Urinary bladder (tissue), 4 donors: ENCODE measurements around the gene LTC4S. TPM values are rescaled to one million over a fixed set of nuclear protein-coding genes. Genes with fewer than 3 reads are reported as not detected.

ENCODE experiments used
- DNase-seq: peaks from one replicate; pipeline ENCODE4 v3.0.0-alpha.2; 2015; ENCODE audit errors: extremely low spot score
- H3K27ac ChIP-seq: one replicate; pipeline ENCODE4 v1.5.1; 2013; ENCODE audit warnings: low read depth, mild to moderate bottlenecking, moderate library complexity
- H3K36me3 ChIP-seq: one replicate; pipeline ENCODE4 v1.6.1; 2013; ENCODE audit warnings: mild to moderate bottlenecking, moderate library complexity; ENCODE audit not compliant: insufficient read depth
- H3K4me1 ChIP-seq: one replicate; pipeline ENCODE4 v1.6.1; 2013; ENCODE audit warnings: mild to moderate bottlenecking, moderate library complexity; ENCODE audit not compliant: insufficient read depth
- H3K4me3 ChIP-seq: one replicate; pipeline ENCODE4 v1.5.1; 2013; ENCODE audit warnings: low read depth, low read length
- WGBS: extraction: QIAGEN DNeasy Blood & Tissue Kit; methylation state at CpG from one replicate; pipeline ENCODE4 v1.1.7; 2013; 5-methylcytosine and 5-hydroxymethylcytosine counted together
- polyA plus RNA-seq: library from polyadenylated mRNA; stranded (reverse); fragments of 200-250 nt; gene quantifications from one replicate; pipeline ENCODE4 v1.2.3, GENCODE V29; 2013
- total RNA-seq: library from RNA; depleted of rRNA; stranded (reverse); fragments of >200 nt; gene quantifications from one replicate; pipeline ENCODE4 v1.2.3, GENCODE V29; 2014
- donor health status: healthy with polysubstance abuse.
- donor health status: healthy.

The LTC4S gene
- total and polyA plus RNA-seq, 2 donors, result 1.8 to 12.8 TPM

- 13% methylated on average over 53 of the region's 53 CpGs for WGBS
- no peak for DNase-seq
- H3K27ac ChIP-seq, result peak overlapping the region; percentile 66
- H3K4me1 ChIP-seq, result no peaks in the 10 kb centered on the region
- peak overlapping the region; percentile 51 for H3K4me3 ChIP-seq
- no peaks in the 10 kb centered on the region for H3K36me3 ChIP-seq
These were observed 1.5 kb downstream of the LTC4S start for GRCh38 chr5:179795049-179795862.

GRCh38 chr5:179795863-179796833 lies 2.4 kb downstream of the LTC4S start:
- H3K4me1 ChIP-seq, result no peaks in the 10 kb centered on the region
- no peak for DNase-seq
- H3K4me3 ChIP-seq, result peak overlapping the region; percentile 51
- WGBS, result 2% methylated on average over 113 of the region's 113 CpGs
- H3K27ac ChIP-seq, result peak overlapping the region; percentile 84
- no peaks in the 10 kb centered on the region for H3K36me3 ChIP-seq

GRCh38 chr5:179796877-179797608 lies 3.3 kb downstream of the LTC4S start:
- Histone ChIP-seq H3K36me3 (no peaks in the 10 kb centered on the region), H3K27ac (peak overlapping the region; percentile 84), H3K4me3 (no peak overlapping the region), H3K4me1 (no peaks in the 10 kb centered on the region)
- DNase-seq, result no peak
- WGBS, result 87% methylated on average over 21 of the region's 21 CpGs

GRCh38 chr5:179797741-179798140 lies 4.0 kb downstream of the LTC4S start:
- 95% methylated on average over 30 of the region's 30 CpGs for WGBS
- Histone ChIP-seq H3K4me1 (no peaks in the 10 kb centered on the region), H3K36me3 (no peaks in the 10 kb centered on the region), H3K4me3 (no peak overlapping the region), H3K27ac (no peak overlapping the region)
- no peak for DNase-seq

- Histone ChIP-seq H3K36me3 (no peaks in the 10 kb centered on the region), H3K4me1 (no peaks in the 10 kb centered on the region)
These were observed 4.5 kb downstream of the LTC4S start for GRCh38 chr5:179798144-179798770.

GRCh38 chr5:179798771-179799643 lies 5.2 kb downstream of the LTC4S start:
- Histone ChIP-seq H3K36me3 (no peaks in the 10 kb centered on the region), H3K4me3 (no peak overlapping the region), H3K27ac (no peak overlapping the region), H3K4me1 (no peaks in the 10 kb centered on the region)
- DNase-seq, result no peak
- WGBS, result 93% methylated on average over 36 of the region's 36 CpGs

More at GRCh38 chr5:179798144-179798770, 4.5 kb downstream of the LTC4S start:
- no peak overlapping the region for H3K4me3 ChIP-seq
- DNase-seq, result no peak
- no peak overlapping the region for H3K27ac ChIP-seq
- 96% methylated on average over 23 of the region's 23 CpGs for WGBS

- H3K4me1 ChIP-seq, result no peaks in the 10 kb centered on the region
- WGBS, result 90% methylated on average over 5 of the region's 5 CpGs
- DNase-seq, result no peak
- no peak overlapping the region for H3K27ac ChIP-seq
- no peak overlapping the region for H3K4me3 ChIP-seq
- no peaks in the 10 kb centered on the region for H3K36me3 ChIP-seq
These were observed 5.8 kb downstream of the LTC4S start for GRCh38 chr5:179799644-179799973.

GRCh38 chr5:179800071-179800695 lies 6.4 kb downstream of the LTC4S start:
- H3K4me1 ChIP-seq, result no peaks in the 10 kb centered on the region
- H3K36me3 ChIP-seq, result no peaks in the 10 kb centered on the region
- WGBS, result 93% methylated on average over 21 of the region's 21 CpGs

GRCh38 chr5:179800696-179801201 lies 7.0 kb downstream of the LTC4S start:
- WGBS, result 82% methylated on average over 12 of the region's 12 CpGs
- Histone ChIP-seq H3K4me3 (no peak overlapping the region), H3K4me1 (no peaks in the 10 kb centered on the region), H3K27ac (no peak overlapping the region), H3K36me3 (no peaks in the 10 kb centered on the region)
- DNase-seq, result no peak

More at GRCh38 chr5:179800071-179800695, 6.4 kb downstream of the LTC4S start:
- Histone ChIP-seq H3K27ac (no peak overlapping the region), H3K4me3 (no peak overlapping the region)
- no peak for DNase-seq

- DNase-seq, result no peak
- Histone ChIP-seq H3K4me3 (no peak overlapping the region), H3K27ac (no peak overlapping the region), H3K4me1 (no peaks in the 10 kb centered on the region), H3K36me3 (no peaks in the 10 kb centered on the region)
- WGBS, result 66% methylated on average over 67 of the region's 67 CpGs
These were observed 7.8 kb downstream of the LTC4S start for GRCh38 chr5:179801304-179802206.

- DNase-seq, result no peak
- Histone ChIP-seq H3K27ac (no peak overlapping the region), H3K4me1 (no peaks in the 10 kb centered on the region), H3K4me3 (no peak overlapping the region), H3K36me3 (no peaks in the 10 kb centered on the region)
- 91% methylated on average over 19 of the region's 19 CpGs for WGBS
These were observed 8.6 kb downstream of the LTC4S start for GRCh38 chr5:179802207-179802883.
